HepG2 (cell line): ENCODE results near the gene C1R. TPM values are rescaled to one million over a fixed set of nuclear protein-coding genes. Genes with fewer than 3 reads are reported as not detected.

Experiments
- ARNT ChIP-seq: fragments of 450-650 bp; IDR thresholded peaks from 2 replicates; pipeline ENCODE4 v1.6.1; 2017
- ELF4 ChIP-seq: sonication (generic); formaldehyde crosslinking; IDR thresholded peaks from 2 replicates; pipeline ENCODE4 v1.5.0; 2020; ENCODE audit warnings: missing genetic modification reagents, mild to moderate bottlenecking, moderate library complexity, borderline replicate concordance
- GATA4 ChIP-seq: sonication (generic); IDR thresholded peaks from 2 replicates; pipeline ENCODE4 v1.6.1; 2016; ENCODE audit warnings: antibody characterized with exemption, low read depth, borderline replicate concordance
- HMG20B ChIP-seq: conservative IDR thresholded peaks from 2 replicates; pipeline ENCODE4 v1.6.1; 2016; ENCODE audit warnings: missing genetic modification reagents, missing compliant biosample characterization
- HNF4G ChIP-seq, 2 experiments: sonication (generic) in 1 of 2; formaldehyde crosslinking in 1 of 2; IDR thresholded peaks; 2 replicates each; pipeline versions ENCODE4 v1.4.0 to v1.6.1; 2011 to 2020; ENCODE audit warnings: borderline replicate concordance in 2 of 2, low read depth in 2 of 2, mild to moderate bottlenecking in 2 of 2, low read length in 1 of 2, missing genetic modification reagents in 1 of 2, moderate library complexity in 1 of 2
- HNRNPLL ChIP-seq: fragments of 200-400 bp; formaldehyde crosslinking; IDR thresholded peaks from 2 replicates; pipeline ENCODE4 v1.6.1; 2017; ENCODE audit warnings: mild to moderate bottlenecking, low read depth, low read length; ENCODE audit not compliant: poor library complexity, severe bottlenecking
- KDM4B ChIP-seq: sonication (generic); formaldehyde crosslinking; IDR thresholded peaks from 2 replicates; pipeline ENCODE4 v1.4.0; 2020; ENCODE audit warnings: missing genetic modification reagents
- KLF11 ChIP-seq: IDR thresholded peaks from 2 replicates; pipeline ENCODE4 v1.6.1; 2016; ENCODE audit warnings: missing compliant biosample characterization
- MAFG ChIP-seq: sonication (generic); formaldehyde crosslinking; IDR thresholded peaks from 2 replicates; pipeline ENCODE4 v1.5.1; 2020; ENCODE audit warnings: mild to moderate bottlenecking, missing genetic modification reagents
- MED8 ChIP-seq: sonication (generic); formaldehyde crosslinking; IDR thresholded peaks from 2 replicates; pipeline ENCODE4 v1.8.1; 2023; ENCODE audit warnings: mild to moderate bottlenecking, missing genetic modification reagents; ENCODE audit not compliant: insufficient replicate concordance
- MXI1 ChIP-seq: IDR thresholded peaks from 3 replicates; pipeline ENCODE4 v1.6.1; 2012; ENCODE audit warnings: low read depth, low read length, inconsistent platforms, borderline replicate concordance
- NFE2L1 ChIP-seq: sonication (generic); formaldehyde crosslinking; IDR thresholded peaks from 2 replicates; pipeline ENCODE4 v1.4.0; 2020; ENCODE audit warnings: missing genetic modification reagents, mild to moderate bottlenecking, borderline replicate concordance
- NR2F6 ChIP-seq, 2 experiments: IDR thresholded peaks; 2 replicates each; pipeline ENCODE4 v1.6.1; 2016; ENCODE audit warnings: antibody characterized with exemption in 1 of 2, mild to moderate bottlenecking in 1 of 2
- PHF8 ChIP-seq: sonication (generic); formaldehyde crosslinking; IDR thresholded peaks from 2 replicates; pipeline ENCODE4 v1.5.0; 2020; ENCODE audit warnings: missing genetic modification reagents
- PLRG1 ChIP-seq: fragments of 450-650 bp; conservative IDR thresholded peaks from 2 replicates; pipeline ENCODE4 v1.6.1; 2016
- RORA ChIP-seq: sonication (generic); formaldehyde crosslinking; IDR thresholded peaks from 2 replicates; pipeline ENCODE4 v1.5.0; 2020; ENCODE audit warnings: mild to moderate bottlenecking, missing genetic modification reagents, moderate library complexity
- SALL2 ChIP-seq: sonication (generic); formaldehyde crosslinking; IDR thresholded peaks from 2 replicates; pipeline ENCODE4 v1.8.1; 2023; ENCODE audit warnings: mild to moderate bottlenecking, missing genetic modification reagents, inconsistent platforms
- SAP130 ChIP-seq: IDR thresholded peaks from 2 replicates; pipeline ENCODE4 v1.6.1; 2016; ENCODE audit warnings: low read depth
- SIX1 ChIP-seq: sonication (generic); formaldehyde crosslinking; IDR thresholded peaks from 2 replicates; pipeline ENCODE4 v1.4.0; 2020; ENCODE audit warnings: missing genetic modification reagents, borderline replicate concordance
- SNAPC2 ChIP-seq: sonication (generic); formaldehyde crosslinking; IDR thresholded peaks from 2 replicates; pipeline ENCODE4 v1.8.1; 2022; ENCODE audit warnings: mild to moderate bottlenecking, missing genetic modification reagents
- SRSF1 ChIP-seq: fragments of 200-400 bp; formaldehyde crosslinking; optimal IDR thresholded peaks from 2 replicates; pipeline ENCODE3; 2017; ENCODE audit warnings: mild to moderate bottlenecking, low read depth, low read length, moderate library complexity
- TEAD2 ChIP-seq: sonication (generic); formaldehyde crosslinking; IDR thresholded peaks from 2 replicates; pipeline ENCODE4 v1.9.0; 2021; ENCODE audit warnings: missing genetic modification reagents
- TEAD3 ChIP-seq: optimal IDR thresholded peaks from 2 replicates; pipeline ENCODE3; 2016; ENCODE audit warnings: borderline replicate concordance
- ZBTB44 ChIP-seq: sonication (generic); formaldehyde crosslinking; IDR thresholded peaks from 2 replicates; pipeline ENCODE4 v1.4.0; 2020; ENCODE audit warnings: missing genetic modification reagents
- ZNF33A ChIP-seq: sonication (generic); formaldehyde crosslinking; IDR thresholded peaks from 2 replicates; pipeline ENCODE4 v1.5.1; 2020; ENCODE audit warnings: missing genetic modification reagents, mild to moderate bottlenecking, moderate library complexity, borderline replicate concordance
- ZNF530 ChIP-seq: sonication (generic); formaldehyde crosslinking; IDR thresholded peaks from 2 replicates; pipeline ENCODE4 v1.5.0; 2020; ENCODE audit warnings: low read depth, mild to moderate bottlenecking, missing genetic modification reagents
- ZNF766 ChIP-seq: sonication (generic); formaldehyde crosslinking; IDR thresholded peaks from 2 replicates; pipeline ENCODE4 v1.5.0; 2020; ENCODE audit warnings: missing genetic modification reagents, borderline replicate concordance
- ZNF83 ChIP-seq: sonication (generic); formaldehyde crosslinking; IDR thresholded peaks from 2 replicates; pipeline ENCODE4 v1.4.0; 2020; ENCODE audit warnings: missing genetic modification reagents, mild to moderate bottlenecking, borderline replicate concordance
- polyA plus RNA-seq, 8 experiments: library from polyadenylated mRNA; depleted of rRNA in 3 of 8; stranded (reverse) in 7 of 8; unstranded in 1 of 8; fragments of >200 nt; fragmentation: Illumina TruSeq in 4 of 8; extraction: Trizol in 4 of 8; gene quantifications; 2 replicates each; pipeline versions ENCODE4 v1.2.1 to v1.2.3, GENCODE V29; 2011 to 2016; ENCODE audit warnings: low read depth in 4 of 8, missing spikeins in 1 of 8, mixed read lengths in 1 of 8; ENCODE audit not compliant: insufficient read depth in 1 of 8
- total RNA-seq, 5 experiments: library from RNA; depleted of rRNA; stranded (reverse); fragments of >200 nt; fragmentation: Illumina TruSeq; extraction: Trizol; gene quantifications; 2 replicates each; pipeline ENCODE4 v1.2.3, GENCODE V29; 2016; ENCODE audit warnings: low read depth in 1 of 5

The C1R gene
- total and polyA plus RNA-seq, 2 of the 13 experiments (the other 11 are each of a cell fraction or from before 2014, with no cell fraction given) = 3.5 to 6.5 TPM

- TF ChIP-seq KLF11 (CRISPR knock-in tag) (0 out of 2 replicates have a peak, but pooled peaks have one; percentile 26), HMG20B (CRISPR knock-in tag) (0 out of 2 replicates have a peak, but pooled peaks have one; percentile 19), ZNF766 (CRISPR knock-in tag) (no peak), PLRG1 (no peak), ARNT (no peak), GATA4 (no peak), SNAPC2 (CRISPR knock-in tag) (no peak), SALL2 (CRISPR knock-in tag) (0 out of 2 replicates have a peak, but pooled peaks have one; percentile 30), HNF4G (IDR thresholded peaks at IDR 0.05; ENCODE audit: borderline replicate concordance, low read depth, low read length) (no peak), HNF4G (CRISPR knock-in tag; IDR thresholded peaks at IDR 0.05; ENCODE audit: borderline replicate concordance, low read depth) (no peak), PHF8 (CRISPR knock-in tag) (no peak), TEAD3 (peak; percentile 87), KDM4B (CRISPR knock-in tag) (0 out of 2 replicates have a peak, but pooled peaks have one; percentile 45), MAFG (CRISPR knock-in tag) (0 out of 2 replicates have a peak, but pooled peaks have one; percentile 29), NR2F6 (IDR thresholded peaks at IDR 0.05) (peak; percentile 47; the same call in 1 of the 2 replicates), NR2F6 (CRISPR knock-in tag; IDR thresholded peaks at IDR 0.05) (0 out of 2 replicates have a peak, but pooled peaks have one; percentile 24), ZNF530 (CRISPR knock-in tag) (no peak), ZNF83 (CRISPR knock-in tag) (no peak), SAP130 (CRISPR knock-in tag) (peak; percentile 78), TEAD2 (CRISPR knock-in tag) (no peak), NFE2L1 (CRISPR knock-in tag) (peak; percentile 97), SIX1 (CRISPR knock-in tag) (no peak; the same call in 1 of the 2 replicates), ELF4 (CRISPR knock-in tag) (no peak), SRSF1 (no peak), HNRNPLL (no peak), ZNF33A (CRISPR knock-in tag) (no peak), MED8 (no peak), RORA (CRISPR knock-in tag) (no peak), ZBTB44 (CRISPR knock-in tag) (no peak), MXI1 (peak; percentile 34; the same call in 1 of the 3 replicates)
Observed at GRCh38 chr12:7060353-7060954, 31.8 kb downstream of the C1R start, which contains the start of gene C1S (continued).
